Measurements from ENCODE around the gene PC. TPM values are rescaled to one million over a fixed set of nuclear protein-coding genes. Genes with fewer than 3 reads are reported as not detected.
A peak's percentile ranks its signal among the peaks of the same experiment; 100 is the strongest.

PC gene
- total RNA-seq, 1 experiment from 2014 or later, result 22.5 TPM

GRCh38 chr11:66907751-66908630, 50.2 kb downstream of the PC start:
- Mint-ChIP-seq H3K36me3 (ENCODE audit: insufficient read depth, unreplicated experiment) (no peaks in the 10 kb centered on the region), H3K4me1 (ENCODE audit: low read depth, unreplicated experiment) (peaks cover 7% of the 10 kb centered on the region), H3K27ac (ENCODE audit: unreplicated experiment) (peak overlapping the region; percentile 17), H3K4me3 (ENCODE audit: unreplicated experiment) (no peak overlapping the region), H3K27me3 (ENCODE audit: insufficient read depth, unreplicated experiment) (no peaks in the 10 kb centered on the region), H3K9me3 (ENCODE audit: unreplicated experiment) (no peaks in the 10 kb centered on the region)
- peaks cover 13% of the 10 kb centered on the region for H3K4me1 ChIP-seq
- no peak for TF ChIP-seq CTCF (IDR thresholded peaks at IDR 0.05; ENCODE audit: insufficient read depth in 1 of 2, low read depth in 1 of 2, low read length in 1 of 2, severe bottlenecking in 1 of 2, unreplicated experiment in 1 of 2)
- intact Hi-C loops (cut with micrococcal nuclease; ENCODE audit: unreplicated experiment), result no loop called here
- H3K9me3 ChIP-seq, result no peaks in the 10 kb centered on the region
- no peaks in the 10 kb centered on the region for H3K36me3 ChIP-seq (ENCODE audit: control insufficient read depth, insufficient read depth, low read length)
- H3K27me3 ChIP-seq (replicated peaks; ENCODE audit: control insufficient read depth, insufficient read depth, low read length), result no peaks in the 10 kb centered on the region
- ChIA-PET POLR2A (no interaction called here), CTCF (no interaction called here)
- no peak for DNase-seq
- BruUV-seq (replicated peaks), result no TSS peak
- H3K4me3 ChIP-seq (ENCODE audit: low read depth, low read length), result no peak overlapping the region

- BruUV-seq (replicated peaks), result no TSS peak
- ChIA-PET POLR2A (interaction anchor here (0.6 kb wide), 1 partner anchor 440 kb away, joined by 9 read pairs; no protein-coding TSS in a partner anchor), CTCF (no interaction called here)
- Mint-ChIP-seq H3K27ac (ENCODE audit: unreplicated experiment) (no peak overlapping the region), H3K27me3 (ENCODE audit: insufficient read depth, unreplicated experiment) (no peaks in the 10 kb centered on the region), H3K36me3 (ENCODE audit: insufficient read depth, unreplicated experiment) (no peaks in the 10 kb centered on the region), H3K4me1 (ENCODE audit: low read depth, unreplicated experiment) (peaks cover 7% of the 10 kb centered on the region), H3K4me3 (ENCODE audit: unreplicated experiment) (no peak overlapping the region), H3K9me3 (ENCODE audit: unreplicated experiment) (no peaks in the 10 kb centered on the region)
- H3K4me1 ChIP-seq, result peaks cover 13% of the 10 kb centered on the region
- intact Hi-C loops (cut with micrococcal nuclease; ENCODE audit: unreplicated experiment), result no loop called here
- no peaks in the 10 kb centered on the region for H3K9me3 ChIP-seq
- no peaks in the 10 kb centered on the region for H3K36me3 ChIP-seq (ENCODE audit: control insufficient read depth, insufficient read depth, low read length)
- no peak for DNase-seq
- no peak overlapping the region for H3K4me3 ChIP-seq (ENCODE audit: low read depth, low read length)
- no peak for TF ChIP-seq CTCF (IDR thresholded peaks at IDR 0.05; ENCODE audit: insufficient read depth in 1 of 2, low read depth in 1 of 2, low read length in 1 of 2, severe bottlenecking in 1 of 2, unreplicated experiment in 1 of 2)
- no peaks in the 10 kb centered on the region for H3K27me3 ChIP-seq (replicated peaks; ENCODE audit: control insufficient read depth, insufficient read depth, low read length)
Observed at GRCh38 chr11:66906061-66906733, 52.0 kb downstream of the PC start.

GRCh38 chr11:66905631-66906030, 52.6 kb downstream of the PC start:
- H3K36me3 Mint-ChIP-seq (ENCODE audit: insufficient read depth, unreplicated experiment), result no peaks in the 10 kb centered on the region
- intact Hi-C loops (cut with micrococcal nuclease; ENCODE audit: unreplicated experiment), result no loop called here
- Histone ChIP-seq H3K4me1 (peaks cover 13% of the 10 kb centered on the region), H3K36me3 (ENCODE audit: control insufficient read depth, insufficient read depth, low read length) (no peaks in the 10 kb centered on the region), H3K9me3 (no peaks in the 10 kb centered on the region), H3K4me3 (ENCODE audit: low read depth, low read length) (no peak overlapping the region), H3K27me3 (replicated peaks; ENCODE audit: control insufficient read depth, insufficient read depth, low read length) (no peaks in the 10 kb centered on the region)
- H3K4me1 Mint-ChIP-seq (ENCODE audit: low read depth, unreplicated experiment), result peaks cover 7% of the 10 kb centered on the region
- no peaks in the 10 kb centered on the region for H3K27me3 Mint-ChIP-seq (ENCODE audit: insufficient read depth, unreplicated experiment)
- POLR2A ChIA-PET, result no interaction called here
- H3K9me3 Mint-ChIP-seq (ENCODE audit: unreplicated experiment), result no peaks in the 10 kb centered on the region
- BruUV-seq (replicated peaks), result no TSS peak
- TF ChIP-seq CTCF (IDR thresholded peaks at IDR 0.05; ENCODE audit: insufficient read depth in 1 of 2, low read depth in 1 of 2, low read length in 1 of 2, severe bottlenecking in 1 of 2, unreplicated experiment in 1 of 2), result no peak
- CTCF ChIA-PET, result no interaction called here
- no peak for DNase-seq
- H3K27ac Mint-ChIP-seq (ENCODE audit: unreplicated experiment), result no peak overlapping the region
- no peak overlapping the region for H3K4me3 Mint-ChIP-seq (ENCODE audit: unreplicated experiment)

Measured in Caco-2 (cell line).